Embryonic facial prominence (tissue), 1 donor: ENCODE data around the gene SEMA6D.

Experiments
- DNase-seq: peaks from one replicate; pipeline ENCODE4 v3.0.0-alpha.2; 2016; ENCODE audit errors: extremely low spot score

Gene SEMA6D

DNA sequence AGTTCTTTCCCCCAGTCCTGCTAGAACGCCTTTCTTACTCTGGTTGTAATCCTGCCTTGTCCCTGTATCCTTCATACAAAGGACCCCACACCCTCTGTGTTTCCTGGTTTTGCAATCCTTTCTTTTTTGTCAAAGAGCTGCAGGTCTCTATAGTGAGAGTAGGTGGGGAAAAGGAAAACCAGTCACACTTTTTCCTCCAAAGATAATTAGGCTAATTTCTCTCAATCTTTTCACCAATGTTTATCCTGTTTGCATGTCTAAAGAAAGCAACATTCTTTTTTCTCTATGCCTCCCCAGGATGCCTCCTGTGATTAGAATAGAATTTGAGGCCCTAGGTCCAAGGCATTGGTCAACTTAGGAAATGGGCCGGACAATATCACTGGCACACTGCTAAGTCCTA is 25.4 kb downstream of the SEMA6D start:
- no peak for DNase-seq

DNA sequence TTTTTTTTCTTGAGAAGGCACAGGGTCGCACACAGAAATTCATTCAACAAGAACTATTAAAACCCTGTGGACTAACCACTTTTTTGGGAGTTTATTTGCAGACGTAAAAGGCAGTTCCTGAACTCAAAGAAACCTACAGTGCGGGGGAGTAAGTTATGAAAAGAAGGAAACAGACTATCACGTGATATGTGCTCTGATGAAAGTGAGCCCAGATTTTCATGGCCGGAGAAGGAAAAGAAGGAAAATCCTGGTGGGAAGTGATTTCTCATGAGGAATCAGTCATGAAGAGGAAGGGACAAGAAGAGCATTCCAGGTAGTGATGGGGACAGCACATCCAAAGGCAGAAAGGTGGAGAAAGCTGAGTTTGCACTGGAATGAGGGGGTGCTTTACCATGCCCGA is 26.1 kb downstream of the SEMA6D start:
- no peak for DNase-seq

DNA sequence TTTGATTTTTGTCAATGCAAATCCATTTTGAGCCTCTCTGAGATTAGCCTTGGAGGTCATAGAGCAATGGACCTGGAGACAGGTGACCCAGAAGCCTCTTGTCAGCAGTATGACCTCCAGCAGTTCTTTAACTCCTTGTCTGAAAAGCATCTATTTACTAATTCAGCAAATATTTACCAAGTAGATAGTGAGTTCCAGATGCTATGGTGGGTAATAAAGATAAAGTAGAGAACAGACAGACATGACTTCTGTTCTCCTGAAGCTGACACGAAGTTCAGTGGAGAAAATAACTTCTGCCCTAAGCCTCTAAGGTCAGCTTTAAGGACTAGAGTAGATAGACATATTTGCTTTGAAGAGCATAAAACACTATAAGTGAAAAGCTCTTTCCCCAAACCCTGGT is 26.6 kb downstream of the SEMA6D start:
- no peak for DNase-seq

DNA sequence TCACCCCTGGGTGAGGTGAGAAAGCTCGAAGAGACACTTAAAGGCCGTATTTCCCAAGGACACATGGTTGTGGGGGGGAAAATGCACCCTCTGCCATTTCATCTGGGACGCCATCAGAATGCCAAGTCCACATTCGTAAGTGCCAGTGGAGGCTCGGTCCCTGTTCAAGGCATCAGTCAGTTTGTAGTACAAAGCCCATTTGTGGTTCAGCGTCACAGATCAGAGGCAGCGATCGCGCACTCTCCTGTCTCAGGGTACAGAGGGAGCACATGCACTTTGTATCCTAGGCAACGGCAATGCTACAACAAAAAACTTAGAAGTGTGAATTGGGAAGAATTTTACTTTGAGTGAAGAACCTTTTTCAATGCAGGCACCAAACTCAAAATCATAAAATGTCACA is 27.2 kb downstream of the SEMA6D start:
- DNase-seq, result no peak

GRCh38 chr15:47744973-47745372 is 27.7 kb downstream of the SEMA6D start:
- DNase-seq, result no peak

- no peak for DNase-seq
Measured at GRCh38 chr15:47746516-47746915, 29.2 kb downstream of the SEMA6D start.

DNA sequence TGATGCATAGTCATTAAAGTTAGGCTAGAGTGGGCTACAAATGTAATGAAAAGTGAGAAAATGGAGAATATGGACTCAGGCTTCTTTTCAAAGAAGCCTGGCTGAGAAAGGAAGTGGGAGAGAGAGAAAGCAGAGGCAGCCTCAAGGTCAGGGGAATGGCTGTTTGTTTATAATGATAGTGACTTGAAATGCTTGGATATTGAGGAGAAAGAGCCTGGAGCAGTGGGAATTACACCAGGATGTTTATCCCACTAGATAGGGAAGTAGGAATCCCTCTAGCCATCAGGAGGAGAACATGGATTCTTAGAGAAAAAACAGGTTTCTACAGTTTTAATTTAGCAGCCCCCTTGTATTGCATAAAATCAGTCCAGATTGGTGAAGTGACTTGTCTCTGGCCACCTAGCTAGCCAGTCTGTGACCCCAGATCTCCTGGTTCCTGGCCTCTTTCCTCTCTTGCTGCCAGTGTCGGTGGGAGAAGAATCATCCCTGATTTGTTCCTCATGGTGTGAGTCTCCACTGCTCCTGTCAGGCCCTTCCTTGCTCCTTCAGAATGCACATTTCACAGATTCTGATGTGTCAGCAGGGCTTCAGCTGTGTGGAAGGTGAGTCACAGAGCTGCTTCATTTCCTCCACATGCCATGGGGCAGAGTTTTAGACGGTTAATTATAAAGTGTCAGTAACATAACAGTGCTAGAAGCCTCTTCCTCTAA is 32.9 kb downstream of the SEMA6D start:
- no peak for DNase-seq

- DNase-seq, result no peak
Measured at GRCh38 chr15:47750740-47751262, 33.5 kb downstream of the SEMA6D start.

DNA sequence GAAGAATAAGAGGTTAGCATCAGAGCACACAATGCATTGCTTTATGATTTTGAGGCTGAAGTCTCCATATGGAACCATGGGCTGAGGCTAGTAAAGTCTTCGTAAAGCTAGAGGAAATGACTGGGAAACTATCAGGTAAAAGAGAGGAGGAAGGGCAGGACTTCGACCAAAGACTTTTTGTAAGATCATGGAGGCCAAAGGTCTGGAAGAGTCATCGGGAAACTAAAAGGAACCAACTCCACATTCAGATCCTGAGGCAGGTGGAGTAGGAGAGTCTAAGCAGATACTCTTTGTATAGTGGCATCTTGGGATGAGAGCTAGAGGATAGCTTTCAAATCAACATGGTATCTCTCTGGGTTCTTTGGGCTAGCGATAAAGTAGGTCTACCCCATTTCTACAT is 36.3 kb downstream of the SEMA6D start:
- DNase-seq, result no peak

- DNase-seq, result no peak
Measured at GRCh38 chr15:47754312-47754711, 37.0 kb downstream of the SEMA6D start.

- no peak for DNase-seq
Measured at GRCh38 chr15:47755941-47756340, 38.6 kb downstream of the SEMA6D start.

DNA sequence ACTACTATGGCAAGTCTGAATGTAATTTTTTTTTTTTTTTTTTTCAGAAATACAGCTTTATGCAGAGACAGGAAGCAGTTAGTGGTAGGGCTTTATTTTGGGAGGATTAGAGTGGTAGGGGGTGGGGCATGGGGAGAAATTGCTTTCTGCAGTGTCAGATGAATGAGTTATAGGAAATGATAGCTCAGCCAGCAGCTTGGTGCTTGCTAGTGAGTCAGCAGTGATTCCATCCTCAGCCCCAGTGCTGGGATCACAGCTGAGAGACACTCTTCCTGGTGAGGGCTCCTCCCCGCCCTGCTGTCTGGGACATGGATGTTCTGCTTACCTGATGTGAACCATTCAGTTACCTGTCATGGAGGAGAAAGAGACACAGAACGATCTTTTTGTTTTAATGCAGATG is 39.6 kb downstream of the SEMA6D start:
- DNase-seq, result no peak

GRCh38 chr15:47757331-47757730 is 40.0 kb downstream of the SEMA6D start:
- DNase-seq, result no peak

GRCh38 chr15:47762621-47763020 is 45.3 kb downstream of the SEMA6D start:
- no peak for DNase-seq

DNA sequence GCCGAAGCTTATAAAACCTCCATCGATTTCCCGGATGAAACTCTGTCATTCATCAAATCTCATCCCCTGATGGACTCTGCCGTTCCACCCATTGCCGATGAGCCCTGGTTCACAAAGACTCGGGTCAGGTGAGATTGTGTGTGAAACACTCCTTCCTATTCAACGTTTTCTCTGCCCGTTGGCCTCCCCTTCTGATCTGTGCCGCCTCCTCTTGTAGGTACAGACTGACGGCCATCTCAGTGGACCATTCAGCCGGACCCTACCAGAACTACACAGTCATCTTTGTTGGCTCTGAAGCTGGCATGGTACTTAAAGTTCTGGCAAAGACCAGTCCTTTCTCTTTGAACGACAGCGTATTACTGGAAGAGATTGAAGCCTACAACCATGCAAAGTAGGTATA is 47.4 kb downstream of the SEMA6D start:
- no peak for DNase-seq

DNA sequence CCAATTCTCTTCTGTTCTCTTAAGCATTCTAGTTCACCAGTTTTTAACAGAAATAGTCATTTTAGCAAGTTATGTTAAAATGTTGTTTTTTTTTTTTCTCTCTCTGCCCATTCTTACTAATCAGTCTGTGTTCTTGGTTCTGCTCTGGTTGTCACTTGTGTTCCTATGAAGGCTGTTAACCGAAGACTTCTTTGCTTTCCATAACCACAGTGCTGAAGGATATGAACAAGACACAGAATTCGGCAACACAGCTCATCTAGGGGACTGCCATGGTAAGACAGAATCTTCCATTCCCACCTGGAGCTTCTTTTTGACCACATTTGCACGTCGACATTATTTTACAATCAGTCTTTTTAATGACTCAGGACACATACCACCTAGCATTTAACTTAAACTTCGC is 49.1 kb downstream of the SEMA6D start:
- no peak for DNase-seq

- DNase-seq, result no peak
Measured at GRCh38 chr15:47767035-47767434, 49.7 kb downstream of the SEMA6D start.

- DNase-seq, result no peak
Measured at GRCh38 chr15:47768735-47769134, 51.4 kb downstream of the SEMA6D start.

DNA sequence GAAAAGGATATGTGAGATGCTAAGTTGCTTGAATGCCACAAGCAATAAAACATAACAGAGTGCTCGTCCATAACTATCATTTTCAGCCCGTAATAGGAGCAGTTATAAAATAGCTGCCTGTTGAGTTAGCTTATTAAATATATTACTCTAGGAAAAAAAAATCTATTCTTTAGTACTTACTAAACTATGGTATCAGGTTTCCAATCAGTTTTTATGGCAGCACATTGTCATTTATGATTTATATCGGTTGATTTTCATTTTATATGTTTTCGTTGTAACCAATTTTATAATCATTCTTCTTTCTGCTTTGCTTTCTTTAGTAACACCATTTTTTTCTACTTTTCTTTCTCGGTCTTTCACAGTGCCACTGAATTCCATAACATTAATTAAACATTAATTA is 51.9 kb downstream of the SEMA6D start:
- DNase-seq, result no peak

DNA sequence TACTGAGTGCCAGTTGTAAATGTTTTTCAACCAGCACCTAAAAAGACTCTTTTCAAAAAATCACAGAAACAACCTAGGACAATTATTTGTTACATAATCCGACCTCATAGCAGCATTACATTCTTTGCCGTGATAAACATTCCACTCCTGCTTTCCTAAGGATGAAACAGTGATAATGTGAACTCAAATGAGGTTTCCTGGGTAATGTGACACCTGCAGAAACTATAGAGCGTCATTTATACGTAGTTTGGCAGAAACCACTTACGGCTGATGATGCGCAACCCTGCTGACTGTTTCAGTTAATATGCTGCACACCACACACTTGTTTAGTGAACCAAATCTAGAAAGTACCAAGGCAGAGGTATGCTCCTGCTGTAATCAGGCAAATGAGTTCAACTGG is 55.8 kb downstream of the SEMA6D start:
- DNase-seq, result no peak

DNA sequence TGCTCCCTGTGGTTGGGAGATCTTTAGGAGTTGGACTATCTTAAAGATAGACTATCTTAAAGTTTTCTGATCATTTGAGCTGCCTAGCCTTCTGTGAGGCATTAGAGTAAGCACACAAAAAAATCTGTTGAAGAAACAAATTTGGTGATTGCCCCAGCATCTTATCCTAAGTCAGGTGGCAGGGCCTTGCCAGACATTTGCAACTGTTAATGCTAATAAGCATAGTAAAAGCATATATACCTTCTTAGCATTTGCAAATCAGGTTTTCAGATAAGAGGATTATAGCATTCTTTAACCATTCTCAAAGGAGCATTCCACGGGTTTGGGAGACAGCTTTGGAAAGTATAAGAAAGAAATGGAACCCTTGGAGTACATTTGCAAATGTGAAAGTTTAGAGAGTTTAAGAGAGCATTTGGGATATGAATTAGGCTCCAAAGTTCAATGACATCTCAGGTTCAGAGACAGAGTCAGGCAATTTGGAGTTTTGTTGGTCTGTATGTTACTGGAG is 61.0 kb downstream of the SEMA6D start:
- no peak for DNase-seq

DNA sequence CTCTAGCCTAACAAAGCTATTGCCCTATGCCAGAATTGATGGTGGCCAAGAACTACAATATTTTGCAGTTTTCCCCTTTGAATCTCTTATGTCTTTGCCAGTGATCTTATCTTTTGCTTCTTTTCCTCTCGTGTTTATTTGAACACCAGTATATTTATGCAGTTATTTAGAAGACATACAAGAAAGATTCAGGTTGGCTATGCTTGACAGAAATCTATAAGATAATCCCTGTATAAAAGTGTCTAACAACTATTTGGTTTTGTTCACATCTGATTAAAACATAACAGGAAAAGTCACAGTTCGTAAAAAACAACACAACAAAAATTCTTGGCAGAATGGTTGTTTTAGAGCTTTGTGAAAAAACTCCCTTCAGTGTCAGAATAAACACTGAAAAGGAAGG is 63.7 kb downstream of the SEMA6D start:
- DNase-seq, result no peak

DNA sequence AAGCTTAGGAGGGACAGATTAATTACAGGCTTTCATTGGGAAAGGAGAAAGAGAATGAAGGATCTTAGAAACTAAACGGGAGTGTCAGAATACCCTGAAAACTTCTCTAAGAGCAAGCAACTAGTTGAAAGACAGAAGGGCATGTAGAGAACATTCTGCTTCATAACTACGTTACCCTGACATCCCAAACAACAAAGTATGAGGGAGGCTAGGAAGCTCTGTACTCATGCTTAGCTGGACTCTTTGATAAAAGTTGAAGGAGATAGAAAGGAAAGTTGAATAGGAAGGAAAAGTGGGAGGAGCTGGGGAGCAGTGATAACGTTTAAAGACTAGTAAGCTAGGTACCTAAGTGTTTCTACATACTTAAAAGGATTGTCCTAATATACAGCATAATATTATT is 64.2 kb downstream of the SEMA6D start:
- DNase-seq, result no peak

GRCh38 chr15:47784820-47785219 is 67.5 kb downstream of the SEMA6D start:
- no peak for DNase-seq
